ENCODE data around the gene WDR82. TPM values are rescaled to one million over a fixed set of nuclear protein-coding genes. Genes with fewer than 3 reads are reported as not detected.

WDR82 gene
- total RNA-seq, 4 donors from 2014 or later = 29.7 to 44.0 (median 38.3) TPM

DNA sequence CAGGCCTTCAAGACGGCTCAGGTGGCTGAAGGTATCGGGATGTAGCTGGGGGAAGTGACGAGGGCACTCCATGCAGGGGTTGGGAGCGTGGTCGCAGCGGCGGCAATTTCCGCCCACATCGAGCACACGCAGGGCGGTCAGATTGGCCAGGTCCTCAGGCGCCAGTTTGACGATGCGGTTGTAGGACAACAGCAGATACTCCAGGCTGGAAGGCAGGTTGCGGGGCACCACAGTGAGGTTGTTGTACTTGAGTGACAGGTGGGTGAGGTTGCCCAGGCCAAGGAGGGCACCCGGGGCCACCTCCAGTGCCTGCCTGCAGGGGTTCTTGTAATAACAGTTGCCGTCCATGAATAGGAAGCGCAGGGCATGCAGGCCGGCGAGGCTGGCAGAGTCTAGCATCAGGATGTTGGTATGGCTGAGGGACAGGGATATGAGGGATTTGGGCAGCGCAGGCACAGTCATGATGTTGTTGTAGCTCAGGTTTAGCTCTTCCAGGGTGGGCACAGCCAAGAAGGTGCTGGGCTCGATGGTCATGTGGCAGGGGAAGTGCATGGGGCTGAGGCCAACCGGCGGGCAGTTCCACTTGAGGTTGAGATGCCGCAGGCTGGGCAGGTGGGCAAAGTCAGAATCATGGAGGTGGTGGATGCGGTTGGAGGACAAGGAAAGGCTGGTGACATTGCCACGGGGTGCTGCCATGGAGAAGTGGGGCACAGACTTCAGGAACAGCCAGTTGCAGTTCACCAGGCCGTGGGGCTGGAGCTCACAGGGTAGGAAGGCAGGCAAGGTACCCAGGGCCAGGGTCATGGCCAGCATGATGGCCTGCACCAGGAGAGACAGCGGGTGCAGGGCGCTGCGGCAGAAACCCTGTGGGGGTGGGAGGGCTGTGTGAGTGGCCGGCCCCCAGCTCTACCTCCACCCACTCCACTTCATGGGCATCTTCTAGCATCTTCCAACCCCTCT, 54.7 kb downstream of the WDR82 start:
- H3K4me3 ChIP-seq = peak overlapping the region in 2 of 4 donors; percentile 25 to 41
- DNase-seq = no peak
- H3K27ac ChIP-seq = peak overlapping the region in 1 of 4 donors; percentile 84
- TF ChIP-seq, protein P1, sequence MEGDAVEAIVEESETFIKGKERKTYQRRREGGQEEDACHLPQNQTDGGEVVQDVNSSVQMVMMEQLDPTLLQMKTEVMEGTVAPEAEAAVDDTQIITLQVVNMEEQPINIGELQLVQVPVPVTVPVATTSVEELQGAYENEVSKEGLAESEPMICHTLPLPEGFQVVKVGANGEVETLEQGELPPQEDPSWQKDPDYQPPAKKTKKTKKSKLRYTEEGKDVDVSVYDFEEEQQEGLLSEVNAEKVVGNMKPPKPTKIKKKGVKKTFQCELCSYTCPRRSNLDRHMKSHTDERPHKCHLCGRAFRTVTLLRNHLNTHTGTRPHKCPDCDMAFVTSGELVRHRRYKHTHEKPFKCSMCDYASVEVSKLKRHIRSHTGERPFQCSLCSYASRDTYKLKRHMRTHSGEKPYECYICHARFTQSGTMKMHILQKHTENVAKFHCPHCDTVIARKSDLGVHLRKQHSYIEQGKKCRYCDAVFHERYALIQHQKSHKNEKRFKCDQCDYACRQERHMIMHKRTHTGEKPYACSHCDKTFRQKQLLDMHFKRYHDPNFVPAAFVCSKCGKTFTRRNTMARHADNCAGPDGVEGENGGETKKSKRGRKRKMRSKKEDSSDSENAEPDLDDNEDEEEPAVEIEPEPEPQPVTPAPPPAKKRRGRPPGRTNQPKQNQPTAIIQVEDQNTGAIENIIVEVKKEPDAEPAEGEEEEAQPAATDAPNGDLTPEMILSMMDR (IDR thresholded peaks at IDR 0.05) = no peak
- TF ChIP-seq POLR2A (IDR thresholded peaks at IDR 0.05) = no peak
- H3K4me1 ChIP-seq = peaks cover 0 to 32% (median 20%) of the 10 kb centered on the region in 4 donors
- H3K9me3 ChIP-seq = no peaks in the 10 kb centered on the region
- no peaks in the 10 kb centered on the region for H3K27me3 ChIP-seq
- H3K36me3 ChIP-seq = peaks cover 0 to 13% (median 0%) of the 10 kb centered on the region in 3 donors

DNA sequence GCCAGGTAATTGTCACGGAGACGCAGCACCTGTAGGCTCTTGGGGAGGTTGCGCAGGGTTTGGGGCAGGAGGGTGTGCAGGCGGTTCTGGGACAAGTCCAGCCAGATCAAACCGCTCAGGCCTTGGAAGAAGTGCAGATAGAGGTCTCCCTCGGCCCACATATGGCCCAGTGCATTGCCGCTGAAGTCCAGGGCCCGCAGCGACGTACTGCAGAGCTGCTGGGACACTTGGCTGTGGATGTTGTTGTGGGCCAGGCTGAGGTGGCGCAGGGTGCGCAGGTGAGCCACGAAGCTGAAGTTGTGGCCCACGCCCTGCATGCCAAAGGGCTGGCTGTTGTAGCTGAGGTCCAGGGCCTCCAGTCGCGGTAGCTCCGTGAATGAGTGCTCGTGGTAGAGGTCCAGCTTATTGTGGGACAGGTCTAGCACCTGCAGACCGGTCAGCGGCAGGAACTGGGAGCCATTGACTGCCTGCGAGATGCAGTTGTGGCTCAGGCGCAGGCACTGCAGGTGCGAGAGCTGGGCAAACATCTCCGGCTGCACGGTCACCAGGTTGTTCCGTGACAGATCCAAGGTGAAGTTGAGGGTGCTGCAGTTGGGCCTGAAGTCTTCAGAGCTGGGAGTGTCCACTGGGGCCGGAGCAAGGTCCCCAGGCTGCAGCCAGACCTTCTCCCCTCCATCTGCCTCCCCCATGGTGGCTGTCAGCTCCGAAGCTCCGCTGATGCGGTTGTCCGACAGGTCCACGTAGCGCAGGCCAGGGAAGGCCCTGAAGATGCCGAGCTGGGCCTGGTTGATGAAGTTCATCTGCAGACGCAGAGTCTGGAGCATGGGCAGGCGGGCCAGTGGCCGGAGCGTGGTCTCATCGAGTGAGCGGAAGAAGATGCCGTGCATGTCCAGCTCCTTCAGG, 55.9 kb downstream of the WDR82 start:
- Histone ChIP-seq H3K36me3 (peaks cover 0 to 1% (median 0%) of the 10 kb centered on the region in 3 donors), H3K27me3 (no peaks in the 10 kb centered on the region), H3K4me1 (peaks cover 6 to 42% (median 32%) of the 10 kb centered on the region in 4 donors), H3K27ac (peak overlapping the region in 1 of 4 donors; percentile 84), H3K9me3 (no peaks in the 10 kb centered on the region), H3K4me3 (no peak overlapping the region)
- no peak for TF ChIP-seq POLR2A (IDR thresholded peaks at IDR 0.05)
- TF ChIP-seq, protein P1 (IDR thresholded peaks at IDR 0.05) = no peak
- no peak for DNase-seq

DNA sequence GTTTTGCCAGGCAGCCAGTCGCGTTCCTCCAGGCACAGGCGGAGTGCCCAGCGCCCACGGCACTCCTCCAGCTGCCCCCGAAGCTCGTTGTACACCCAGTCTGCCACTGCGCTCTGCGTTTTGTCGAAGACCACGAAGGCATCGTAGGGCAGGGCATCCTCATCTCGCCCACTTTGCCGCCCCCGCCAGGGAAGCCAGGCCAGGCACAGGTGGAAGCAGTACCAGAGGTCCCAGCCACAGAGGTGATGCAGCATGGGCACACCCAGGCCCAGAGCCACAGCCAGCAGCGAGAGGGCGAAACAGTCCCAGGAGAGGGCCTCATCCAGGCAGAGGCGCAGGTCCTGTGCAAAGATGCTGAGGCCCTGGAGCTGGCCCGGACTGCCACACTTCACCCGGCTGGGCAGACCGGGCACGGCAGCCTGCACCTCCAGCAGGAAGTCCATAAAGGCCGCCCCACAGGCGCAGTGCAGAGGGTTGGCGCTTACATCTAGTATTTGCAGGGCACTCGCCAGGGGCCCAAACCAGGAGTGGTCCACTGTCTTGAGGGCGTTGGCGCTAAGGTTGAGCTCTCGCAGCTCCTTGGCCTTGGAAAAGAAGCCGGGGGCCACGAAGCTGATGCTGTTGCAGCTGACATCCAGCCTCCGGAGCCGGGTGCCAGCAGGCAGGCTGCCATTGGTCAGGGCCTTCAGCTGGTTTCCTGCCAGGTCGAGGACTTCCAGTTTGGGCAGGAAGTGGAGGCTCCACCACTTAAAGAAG, 56.7 kb downstream of the WDR82 start:
- H3K4me3 ChIP-seq = no peak overlapping the region
- TF ChIP-seq, protein P1 (IDR thresholded peaks at IDR 0.05) = no peak
- no peak for TF ChIP-seq POLR2A (IDR thresholded peaks at IDR 0.05)
- no peaks in the 10 kb centered on the region for H3K36me3 ChIP-seq
- H3K27me3 ChIP-seq = no peaks in the 10 kb centered on the region
- peak in 2 of 3 donors; percentile 52 to 64 for DNase-seq
- peak overlapping the region in 1 of 4 donors; percentile 68 for H3K27ac ChIP-seq
- H3K9me3 ChIP-seq = no peaks in the 10 kb centered on the region
- peaks cover 7 to 43% (median 38%) of the 10 kb centered on the region in 4 donors for H3K4me1 ChIP-seq

DNA sequence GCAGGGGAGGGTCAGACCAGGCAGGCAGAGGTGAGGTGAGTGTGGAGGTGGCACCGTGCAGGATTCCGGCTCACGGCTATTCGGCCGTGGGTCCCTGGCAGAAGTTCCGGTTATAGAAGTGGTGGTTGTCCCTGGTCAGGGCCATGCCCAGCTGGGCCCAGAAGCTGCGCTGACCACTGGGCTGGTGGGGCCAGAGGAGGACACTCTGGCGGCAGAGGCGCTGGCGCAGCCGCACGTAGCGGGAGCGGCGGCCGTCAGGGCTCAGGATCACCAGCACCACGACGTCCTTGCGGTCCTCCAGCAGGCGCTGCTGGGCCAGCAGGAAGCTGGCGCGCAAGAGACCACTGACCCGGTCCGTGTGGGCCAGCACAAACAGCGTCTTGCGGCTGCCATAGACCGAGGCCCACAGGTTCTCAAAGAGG, 57.3 kb downstream of the WDR82 start:
- no peak for DNase-seq
- TF ChIP-seq, protein P1 (IDR thresholded peaks at IDR 0.05) = no peak
- no peak for TF ChIP-seq POLR2A (IDR thresholded peaks at IDR 0.05)
- Histone ChIP-seq H3K27ac (peak overlapping the region in 1 of 4 donors; percentile 68), H3K4me1 (peaks cover 12 to 44% (median 37%) of the 10 kb centered on the region in 4 donors), H3K27me3 (no peaks in the 10 kb centered on the region), H3K36me3 (no peaks in the 10 kb centered on the region), H3K4me3 (no peak overlapping the region), H3K9me3 (no peaks in the 10 kb centered on the region)

Data from Peyer's patch (tissue), 4 donors.